ENCODE data around the gene AQP6. TPM values are rescaled to one million over a fixed set of nuclear protein-coding genes. Genes with fewer than 3 reads are reported as not detected.

Gene AQP6
- total RNA-seq, 1 experiment from 2014 or later, result 0.09 TPM

DNA sequence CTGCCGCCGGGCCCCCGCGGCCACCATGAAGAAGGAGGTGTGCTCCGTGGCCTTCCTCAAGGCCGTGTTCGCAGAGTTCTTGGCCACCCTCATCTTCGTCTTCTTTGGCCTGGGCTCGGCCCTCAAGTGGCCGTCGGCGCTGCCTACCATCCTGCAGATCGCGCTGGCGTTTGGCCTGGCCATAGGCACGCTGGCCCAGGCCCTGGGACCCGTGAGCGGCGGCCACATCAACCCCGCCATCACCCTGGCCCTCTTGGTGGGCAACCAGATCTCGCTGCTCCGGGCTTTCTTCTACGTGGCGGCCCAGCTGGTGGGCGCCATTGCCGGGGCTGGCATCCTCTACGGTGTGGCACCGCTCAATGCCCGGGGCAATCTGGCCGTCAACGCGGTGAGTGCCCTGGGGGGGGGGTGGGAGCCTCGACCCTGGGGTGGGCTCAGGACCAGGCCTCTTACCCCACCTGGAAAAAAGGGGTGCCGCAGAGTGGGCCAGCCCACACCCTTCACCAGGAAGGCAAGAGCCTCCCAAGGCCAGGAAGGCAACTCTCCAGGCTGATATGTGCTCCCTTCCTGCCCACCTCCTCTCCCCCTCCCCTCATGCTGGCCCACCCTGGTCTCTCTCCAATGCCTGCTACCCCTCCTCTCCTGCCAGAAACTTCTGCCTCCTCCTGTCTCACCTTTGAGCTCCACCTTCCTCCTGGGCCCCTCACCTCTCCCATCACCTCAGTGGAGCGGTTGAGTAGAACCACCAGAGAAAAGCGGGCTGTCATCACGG, 10.6 kb upstream of the AQP6 start:
- H2BK20ac ChIP-seq (ENCODE audit: low read depth, low read length, poor library complexity, severe bottlenecking), result no peak overlapping the region
- no peak overlapping the region for H3K27ac Mint-ChIP-seq
- no peaks in the 10 kb centered on the region; a peak in 1 of 7 replicates for H3K36me3 Mint-ChIP-seq (ENCODE audit: insufficient read depth in 1 of 3, low read depth in 3 of 3)
- no peak overlapping the region for H2AFZ ChIP-seq (ENCODE audit: low read length)
- H3K27ac ChIP-seq (ENCODE audit: insufficient read length, low read depth, low read length), result no peak overlapping the region
- H3K23ac ChIP-seq (ENCODE audit: insufficient read length, low read depth, low read length), result no peak overlapping the region
- no peak overlapping the region for H3K4ac ChIP-seq (ENCODE audit: low read depth, low read length)
- no peak overlapping the region for H3K9ac ChIP-seq (ENCODE audit: extremely low read depth, insufficient read length, low read length)
- H3K79me2 ChIP-seq (ENCODE audit: insufficient read depth, low read length), result no peaks in the 10 kb centered on the region
- H4K5ac ChIP-seq (ENCODE audit: insufficient read length, low read depth, low read length), result no peak overlapping the region
- no peak overlapping the region for H2BK12ac ChIP-seq (ENCODE audit: insufficient read length, low read depth, low read length)
- no peak overlapping the region for H4K8ac ChIP-seq (replicated peaks; ENCODE audit: insufficient read length, low read depth, low read length)
- peak overlapping the region; percentile 36 to 66; a peak in 3 of 5 replicates for H3K4me3 Mint-ChIP-seq
- H3K4me1 ChIP-seq (ENCODE audit: insufficient read depth, low read length), result peaks cover 9% of the 10 kb centered on the region; the same call in 1 of the 2 replicates
- H3T11ph ChIP-seq (ENCODE audit: low read length), result no peak overlapping the region
- peaks cover 37 to 39% of the 10 kb centered on the region in 2 experiments for H3K4me1 Mint-ChIP-seq
- no CpG with 5 or more reads among the region's 37 CpGs for WGBS (ENCODE audit: extremely low coverage, insufficient read length, low lambda C conversion rate)
- H3K27me3 ChIP-seq (ENCODE audit: insufficient read depth, low read length), result peaks cover 12% of the 10 kb centered on the region
- H3K4me2 ChIP-seq (ENCODE audit: insufficient read depth, insufficient read length, low read length), result no peak overlapping the region
- no peaks in the 10 kb centered on the region for H3K79me1 ChIP-seq (ENCODE audit: insufficient read depth, low read depth, low read length, poor library complexity, severe bottlenecking)
- peak; percentile 66 for DNase-seq
- no peak overlapping the region for H2BK5ac ChIP-seq (ENCODE audit: insufficient read length, low read length)
- no peaks in the 10 kb centered on the region for H4K20me1 ChIP-seq (ENCODE audit: control insufficient read depth, insufficient read depth, insufficient read length)
- no peak overlapping the region for H3K56ac ChIP-seq (ENCODE audit: insufficient read length, low read depth, low read length)
- H2AK5ac ChIP-seq (ENCODE audit: insufficient read length, low read length), result no peak overlapping the region
- H2BK120ac ChIP-seq (ENCODE audit: low read depth, low read length, poor library complexity, severe bottlenecking), result no peak overlapping the region
- H3K23me2 ChIP-seq (ENCODE audit: insufficient read length, low read depth, low read length, poor library complexity, severe bottlenecking), result peaks cover 5% of the 10 kb centered on the region
- peaks cover 86% of the 10 kb centered on the region for H3K27me3 Mint-ChIP-seq (ENCODE audit: low read depth)
- H3K9me3 ChIP-seq (ENCODE audit: control insufficient read depth, low read depth, low read length), result no peaks in the 10 kb centered on the region
- no peak overlapping the region for H2BK15ac ChIP-seq (ENCODE audit: low read depth, low read length)
- TF ChIP-seq, protein P1, sequence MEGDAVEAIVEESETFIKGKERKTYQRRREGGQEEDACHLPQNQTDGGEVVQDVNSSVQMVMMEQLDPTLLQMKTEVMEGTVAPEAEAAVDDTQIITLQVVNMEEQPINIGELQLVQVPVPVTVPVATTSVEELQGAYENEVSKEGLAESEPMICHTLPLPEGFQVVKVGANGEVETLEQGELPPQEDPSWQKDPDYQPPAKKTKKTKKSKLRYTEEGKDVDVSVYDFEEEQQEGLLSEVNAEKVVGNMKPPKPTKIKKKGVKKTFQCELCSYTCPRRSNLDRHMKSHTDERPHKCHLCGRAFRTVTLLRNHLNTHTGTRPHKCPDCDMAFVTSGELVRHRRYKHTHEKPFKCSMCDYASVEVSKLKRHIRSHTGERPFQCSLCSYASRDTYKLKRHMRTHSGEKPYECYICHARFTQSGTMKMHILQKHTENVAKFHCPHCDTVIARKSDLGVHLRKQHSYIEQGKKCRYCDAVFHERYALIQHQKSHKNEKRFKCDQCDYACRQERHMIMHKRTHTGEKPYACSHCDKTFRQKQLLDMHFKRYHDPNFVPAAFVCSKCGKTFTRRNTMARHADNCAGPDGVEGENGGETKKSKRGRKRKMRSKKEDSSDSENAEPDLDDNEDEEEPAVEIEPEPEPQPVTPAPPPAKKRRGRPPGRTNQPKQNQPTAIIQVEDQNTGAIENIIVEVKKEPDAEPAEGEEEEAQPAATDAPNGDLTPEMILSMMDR (conservative IDR thresholded peaks at IDR 0.05), result no peak
- no peak overlapping the region for H3K14ac ChIP-seq (ENCODE audit: insufficient read depth, low read length)
- no peak overlapping the region for H3K18ac ChIP-seq (ENCODE audit: insufficient read length, low read depth, low read length)
- no peak overlapping the region for H4K91ac ChIP-seq (ENCODE audit: insufficient read length, low read depth, low read length)
- no peaks in the 10 kb centered on the region for H3K9me3 Mint-ChIP-seq

Measured in H9 (cell line).